Keratinocyte (primary cell): Measurements from ENCODE around the gene RRP12. TPM values are rescaled to one million over a fixed set of nuclear protein-coding genes. Genes with fewer than 3 reads are reported as not detected.

Source experiments
- DNase-seq: peaks from one replicate; pipeline ENCODE4 v3.0.0-alpha.2; 2011; ENCODE audit warnings: low read depth, missing footprints, low spot score
- FAIRE-seq: peaks from 2 replicates; lab custom pipeline; 2011; peaks lifted over from hg19 to GRCh38; lab: Jason Lieb, UNC
- H2AFZ ChIP-seq: 2 replicates; pipeline ENCODE4 v1.6.0; 2012; ENCODE audit warnings: low read length, control low read depth, inconsistent platforms; ENCODE audit not compliant: control insufficient read depth
- H3K27ac ChIP-seq: 2 replicates; pipeline ENCODE4 v1.5.1; 2011; ENCODE audit warnings: low read length; ENCODE audit not compliant: control insufficient read depth, insufficient read depth
- H3K27me3 ChIP-seq: 3 replicates; pipeline ENCODE4 v1.6.0; 2011; ENCODE audit warnings: low read length; ENCODE audit not compliant: control insufficient read depth, insufficient read depth; ENCODE audit errors: extremely low read depth
- H3K36me3 ChIP-seq, 2 experiments: 2 replicates in 1 of 2; 3 replicates in 1 of 2; pipeline ENCODE4 v1.5.1; 2011; ENCODE audit warnings: low read length in 2 of 2, mild to moderate bottlenecking in 1 of 2; ENCODE audit not compliant: control insufficient read depth in 2 of 2, insufficient read depth in 2 of 2; ENCODE audit errors: extremely low read depth in 1 of 2
- H3K4me1 ChIP-seq: 3 replicates; pipeline ENCODE4 v1.5.1; 2011; ENCODE audit warnings: low read length; ENCODE audit not compliant: control insufficient read depth, insufficient read depth; ENCODE audit errors: extremely low read depth
- H3K4me2 ChIP-seq: 3 replicates; pipeline ENCODE4 v1.6.0; 2011; ENCODE audit warnings: low read depth, low read length; ENCODE audit not compliant: control insufficient read depth, insufficient read depth; ENCODE audit errors: extremely low read depth
- H3K4me3 ChIP-seq, 3 experiments: fragments of 200-600 bp in 1 of 3; sonication (generic) in 1 of 3; 2 replicates in 2 of 3; 3 replicates in 1 of 3; pipeline ENCODE4 v1.5.1; 2011 to 2016; ENCODE audit warnings: low read length in 3 of 3, mild to moderate bottlenecking in 3 of 3, control low read depth in 2 of 3, inconsistent platforms in 1 of 3, low read depth in 1 of 3, mixed read lengths in 1 of 3, mixed run types in 1 of 3, moderate library complexity in 1 of 3; ENCODE audit not compliant: control insufficient read depth in 2 of 3, insufficient read depth in 2 of 3; ENCODE audit errors: extremely low read depth in 1 of 3
- H3K79me2 ChIP-seq: 2 replicates; pipeline ENCODE4 v1.6.0; 2012; ENCODE audit warnings: low read length; ENCODE audit not compliant: control insufficient read depth, insufficient read depth
- H3K9ac ChIP-seq: 3 replicates; pipeline ENCODE4 v1.6.0; 2011; ENCODE audit warnings: low read length; ENCODE audit not compliant: control insufficient read depth, insufficient read depth; ENCODE audit errors: extremely low read depth
- H3K9me1 ChIP-seq: 3 replicates; pipeline ENCODE4 v1.6.0; 2011; ENCODE audit warnings: low read length; ENCODE audit not compliant: control insufficient read depth, insufficient read depth; ENCODE audit errors: extremely low read depth
- H3K9me3 ChIP-seq: 2 replicates; pipeline ENCODE4 v1.5.1; 2012; ENCODE audit warnings: low read depth, low read length; ENCODE audit not compliant: control insufficient read depth
- H4K20me1 ChIP-seq: 3 replicates; pipeline ENCODE4 v1.6.0; 2011; ENCODE audit warnings: low read length; ENCODE audit not compliant: control insufficient read depth, insufficient read depth; ENCODE audit errors: extremely low read depth
- CTCF ChIP-seq, 3 experiments: IDR thresholded peaks in 1 of 3; conservative IDR thresholded peaks in 1 of 3; optimal IDR thresholded peaks in 1 of 3; 2 replicates in 2 of 3; 3 replicates in 1 of 3; pipeline versions ENCODE3 to v1.5.1; 2011; ENCODE audit warnings: low read length in 3 of 3, mild to moderate bottlenecking in 3 of 3, moderate library complexity in 2 of 3, control low read depth in 1 of 3, inconsistent platforms in 1 of 3; ENCODE audit not compliant: insufficient read depth in 2 of 3; ENCODE audit errors: extremely low read depth in 1 of 3
- EZH2 ChIP-seq: IDR thresholded peaks from one replicate; pipeline ENCODE4 v1.6.1; 2012; ENCODE audit warnings: inconsistent platforms, mild to moderate bottlenecking, low read length, moderate library complexity
- dilution Hi-C: fragments of 300-500 bp; cut with MboI; formaldehyde crosslinking; loops from one replicate; pipeline ENCODE4 v1.7.0; 2020; ENCODE audit warnings: low sequenced_read_pairs; ENCODE audit not compliant: extremely low pct_ligation_motif_present
- polyA plus RNA-seq, 5 experiments: library from polyadenylated mRNA; depleted of rRNA in 3 of 5; stranded (reverse) in 3 of 5; stranded (forward) in 1 of 5; unstranded in 1 of 5; fragments of >200 nt; gene quantifications; 1 replicate in 1 of 5; 2 replicates in 3 of 5; 3 replicates in 1 of 5; pipeline versions ENCODE4 v1.2.1 to v1.2.3, GENCODE V29; 2011 to 2012; ENCODE audit warnings: missing spikeins in 2 of 5, low read depth in 1 of 5, low replicate concordance in 1 of 5

Gene RRP12
- polyA plus RNA-seq, 1 donor (not counting 4 experiments of a cell fraction or from before 2014, with no cell fraction given): 14.8 TPM

GRCh38 chr10:97444212-97444611, 43.1 kb upstream of the RRP12 start:
- no peak overlapping the region for H3K27ac ChIP-seq

GRCh38 chr10:97442277-97442676, 41.1 kb upstream of the RRP12 start:
- Histone ChIP-seq H4K20me1 (no peaks in the 10 kb centered on the region), H2AFZ (no peak overlapping the region), H3K9ac (no peak overlapping the region), H3K4me3 (no peak overlapping the region), H3K27me3 (no peaks in the 10 kb centered on the region), H3K79me2 (peaks cover 34% of the 10 kb centered on the region), H3K36me3 (peaks cover 8 to 11% of the 10 kb centered on the region in 2 experiments), H3K9me3 (no peaks in the 10 kb centered on the region), H3K27ac (no peak overlapping the region), H3K9me1 (no peaks in the 10 kb centered on the region), H3K4me1 (peaks cover 15% of the 10 kb centered on the region), H3K4me2 (no peak overlapping the region)
- FAIRE-seq: no peak
- dilution Hi-C loops: no loop called here
- TF ChIP-seq EZH2 (no peak), CTCF (optimal IDR thresholded peaks at IDR 0.05 in 1 of 3, IDR thresholded peaks at IDR 0.05 in 1 of 3, conservative IDR thresholded peaks at IDR 0.05 in 1 of 3; ENCODE audit: extremely low read depth in 1 of 3, insufficient read depth in 2 of 3, low read length in 3 of 3) (no peak)
- DNase-seq: no peak

More at GRCh38 chr10:97444212-97444611, 43.1 kb upstream of the RRP12 start:
- Histone ChIP-seq H3K9me3 (no peaks in the 10 kb centered on the region), H2AFZ (no peak overlapping the region), H3K9me1 (no peaks in the 10 kb centered on the region), H3K36me3 (peaks cover 2 to 5% of the 10 kb centered on the region in 2 experiments), H4K20me1 (no peaks in the 10 kb centered on the region), H3K27me3 (no peaks in the 10 kb centered on the region), H3K4me1 (peaks cover 20% of the 10 kb centered on the region), H3K79me2 (peaks cover 53% of the 10 kb centered on the region), H3K4me2 (no peak overlapping the region), H3K9ac (no peak overlapping the region), H3K4me3 (no peak overlapping the region)
- TF ChIP-seq CTCF (optimal IDR thresholded peaks at IDR 0.05 in 1 of 3, IDR thresholded peaks at IDR 0.05 in 1 of 3, conservative IDR thresholded peaks at IDR 0.05 in 1 of 3; ENCODE audit: extremely low read depth in 1 of 3, insufficient read depth in 2 of 3, low read length in 3 of 3) (no peak), EZH2 (no peak)
- dilution Hi-C loops: no loop called here
- DNase-seq (no peak), FAIRE-seq (no peak)
